Glomerular endothelial cell (primary cell): ENCODE measurements around the gene CDCA5. TPM values are rescaled to one million over a fixed set of nuclear protein-coding genes. Genes with fewer than 3 reads are reported as not detected.

Source experiments
- DNase-seq: peaks from one replicate; pipeline ENCODE4 v3.0.0-alpha.2; 2011; ENCODE audit warnings: low read depth, low spot score; ENCODE audit errors: extremely low read depth
- total RNA-seq: library from RNA; depleted of rRNA; stranded (reverse); fragments of >200 nt; gene quantifications from 2 replicates; pipeline ENCODE4 v1.2.3, GENCODE V29; 2015

CDCA5 gene
- total RNA-seq, 1 donor from 2014 or later = 5.1 TPM

- DNase-seq = no peak
Measured at GRCh38 chr11:65077451-65077850, 6.4 kb downstream of the CDCA5 start.

- DNase-seq = no peak
Measured at GRCh38 chr11:65072631-65072966, 11.2 kb downstream of the CDCA5 start.

DNA sequence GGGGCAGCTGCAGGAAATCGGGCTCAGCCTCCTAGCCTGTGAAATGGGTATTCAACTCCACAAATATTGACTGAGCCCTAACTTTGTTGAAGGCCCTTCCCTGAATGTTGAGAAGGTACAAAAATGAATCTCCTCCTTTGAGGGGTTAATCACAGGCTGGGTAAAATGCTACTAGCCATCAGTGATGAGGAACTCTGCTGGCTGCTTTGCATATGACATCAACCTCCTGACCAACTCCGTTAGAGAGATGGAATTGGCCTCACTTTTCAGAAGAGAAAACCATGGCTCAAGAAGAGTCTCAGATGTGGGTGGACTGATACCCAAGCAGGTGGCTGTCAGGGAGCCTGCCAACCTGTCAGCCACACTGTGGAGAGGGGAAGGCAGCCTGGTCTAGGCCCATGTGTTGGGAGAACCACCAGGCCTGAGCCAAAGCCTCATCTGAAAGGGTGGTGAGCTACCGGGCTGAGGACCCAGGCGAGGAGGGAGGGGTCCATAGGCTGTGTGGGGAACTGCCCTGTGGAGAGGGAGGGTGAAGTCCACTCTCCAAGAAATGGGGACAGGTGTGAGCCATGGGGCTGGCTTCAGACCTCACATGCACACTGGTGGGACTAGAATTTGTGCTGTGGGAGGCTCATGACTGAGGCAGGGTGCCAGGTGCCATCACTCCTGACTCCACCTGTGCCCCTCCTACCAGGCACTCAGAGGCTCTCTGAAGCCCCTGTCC is 11.8 kb downstream of the CDCA5 start:
- DNase-seq = no peak

GRCh38 chr11:65069217-65069616 is 14.6 kb downstream of the CDCA5 start:
- no peak for DNase-seq

DNA sequence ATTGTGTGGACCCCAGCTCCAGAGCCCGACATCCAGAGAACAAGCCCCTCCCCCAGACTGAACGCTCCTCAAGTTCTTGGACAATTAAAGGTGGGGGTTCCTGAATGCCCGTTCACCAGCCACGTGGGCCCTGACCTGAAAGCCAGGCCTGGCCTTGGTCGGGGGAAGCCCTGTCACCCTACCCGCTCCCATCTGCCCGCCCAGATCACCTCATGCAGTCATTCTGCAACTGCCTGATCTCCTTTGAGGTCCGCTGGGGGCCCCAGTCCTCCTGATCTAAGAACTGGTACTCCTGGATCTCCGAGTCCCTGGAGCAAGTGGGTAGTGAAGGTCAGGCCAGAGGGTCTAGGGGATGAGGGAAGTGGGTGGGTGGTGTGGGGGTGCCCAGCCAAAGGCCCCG is 16.4 kb downstream of the CDCA5 start:
- DNase-seq = no peak

GRCh38 chr11:65066805-65067291 is 17.0 kb downstream of the CDCA5 start:
- no peak for DNase-seq

- no peak for DNase-seq
Measured at GRCh38 chr11:65066315-65066714, 17.5 kb downstream of the CDCA5 start.

- DNase-seq = no peak
Measured at GRCh38 chr11:65065851-65066250, 18.0 kb downstream of the CDCA5 start.

GRCh38 chr11:65064847-65065240 is 19.0 kb downstream of the CDCA5 start:
- DNase-seq = no peak

- DNase-seq = no peak
Measured at GRCh38 chr11:65063532-65063931, 20.3 kb downstream of the CDCA5 start.

GRCh38 chr11:65060913-65061408 is 22.9 kb downstream of the CDCA5 start:
- no peak for DNase-seq

DNA sequence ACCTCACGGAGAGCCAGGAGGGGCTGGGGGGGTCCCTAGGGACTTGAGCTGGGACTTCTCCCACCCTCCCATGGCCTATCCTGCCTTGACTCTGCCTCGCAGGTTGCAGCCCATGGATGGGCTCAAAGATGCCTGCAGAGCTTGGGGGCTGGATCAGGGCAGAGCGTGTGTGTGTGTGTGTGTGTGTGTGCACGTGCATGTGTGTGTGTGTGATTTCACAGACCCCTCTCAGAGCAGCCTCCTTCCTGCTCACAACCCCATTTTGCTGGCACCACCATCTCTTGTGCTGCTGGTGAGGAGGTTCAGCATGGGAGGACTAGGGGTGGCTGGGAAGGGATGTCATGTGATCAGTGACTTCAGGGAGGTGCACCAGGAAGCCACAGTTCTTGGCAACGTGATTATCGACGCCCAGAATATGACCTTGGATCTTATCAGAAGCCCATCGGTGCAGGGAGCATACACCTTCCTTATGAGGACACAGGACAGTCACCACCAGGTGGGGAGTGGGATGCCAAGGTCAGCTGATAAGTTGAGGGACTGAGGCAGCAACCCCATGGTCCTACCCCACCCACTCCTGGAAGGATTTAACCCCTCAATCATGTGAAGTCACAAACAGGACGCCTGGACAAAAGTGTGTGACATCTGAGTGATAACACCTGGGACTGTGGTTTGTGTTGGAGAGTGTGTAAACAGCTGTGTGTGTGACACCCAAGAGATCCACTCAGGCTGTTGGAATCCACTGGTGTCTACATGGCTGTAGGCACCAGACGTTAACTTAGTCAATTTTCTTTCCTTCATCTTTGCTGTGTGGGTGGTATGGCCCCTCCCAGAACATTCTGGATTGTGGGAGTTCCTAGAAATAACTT is 23.6 kb downstream of the CDCA5 start:
- no peak for DNase-seq

DNA sequence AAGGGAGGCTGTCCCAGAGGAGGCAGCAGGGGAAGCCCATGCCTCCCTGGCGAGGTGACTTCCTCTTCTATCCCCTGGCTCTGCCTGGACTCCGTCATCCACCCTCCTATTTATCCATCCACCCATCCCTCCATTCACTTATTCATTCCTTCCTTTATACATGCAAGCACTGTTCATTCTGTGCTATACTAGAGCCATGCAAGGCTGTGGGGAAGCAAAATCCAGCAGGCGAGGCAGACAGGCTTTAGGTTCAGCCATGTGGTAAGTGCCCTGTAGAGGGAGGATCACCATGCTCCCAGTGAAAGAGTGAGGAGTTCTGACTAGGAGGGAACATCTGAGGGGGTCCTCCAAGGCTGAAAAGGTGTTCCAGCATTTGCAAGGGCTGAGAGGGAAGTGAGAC is 24.3 kb downstream of the CDCA5 start:
- no peak for DNase-seq

DNA sequence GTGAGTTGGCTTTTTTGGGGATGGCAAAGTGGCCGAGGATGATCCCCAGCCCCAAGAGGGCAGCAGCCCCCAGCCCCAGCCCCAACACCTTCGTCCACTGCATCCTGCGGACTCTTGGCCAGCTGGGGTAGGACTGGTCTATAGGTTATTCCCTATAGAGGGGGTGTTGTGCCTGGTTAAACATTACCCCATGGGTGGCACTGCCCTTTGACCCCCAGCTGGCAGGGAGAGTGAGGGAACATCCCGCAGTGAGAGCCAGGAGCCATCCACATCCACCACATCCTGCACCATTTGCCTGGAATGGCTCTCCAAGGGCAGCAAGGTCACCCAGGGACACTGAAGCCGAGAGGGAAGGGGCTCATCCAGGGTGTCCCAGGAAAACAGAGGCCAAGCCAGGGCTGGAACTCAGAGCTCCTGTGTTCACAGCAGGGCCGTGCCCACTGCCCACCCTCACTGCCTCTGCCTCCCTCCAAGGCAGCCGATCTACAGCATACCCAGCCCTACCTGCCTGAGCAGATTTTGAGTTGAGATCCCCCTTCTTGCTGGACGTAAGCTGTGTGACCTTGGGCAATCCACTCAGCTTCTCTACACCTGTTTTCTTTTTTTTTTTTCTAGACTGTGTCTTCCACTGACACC is 25.3 kb downstream of the CDCA5 start, which contains the start of gene NAALADL1:
Gene NAALADL1 (minus strand): TSS at position 135 of the 636 bp plus-strand sequence. CDS start 32 bp downstream, at position 103.
- DNase-seq = no peak

GRCh38 chr11:65058012-65058411 is 25.8 kb downstream of the CDCA5 start:
- DNase-seq = no peak

- DNase-seq = no peak
Measured at GRCh38 chr11:65057526-65057925, 26.3 kb downstream of the CDCA5 start.

DNA sequence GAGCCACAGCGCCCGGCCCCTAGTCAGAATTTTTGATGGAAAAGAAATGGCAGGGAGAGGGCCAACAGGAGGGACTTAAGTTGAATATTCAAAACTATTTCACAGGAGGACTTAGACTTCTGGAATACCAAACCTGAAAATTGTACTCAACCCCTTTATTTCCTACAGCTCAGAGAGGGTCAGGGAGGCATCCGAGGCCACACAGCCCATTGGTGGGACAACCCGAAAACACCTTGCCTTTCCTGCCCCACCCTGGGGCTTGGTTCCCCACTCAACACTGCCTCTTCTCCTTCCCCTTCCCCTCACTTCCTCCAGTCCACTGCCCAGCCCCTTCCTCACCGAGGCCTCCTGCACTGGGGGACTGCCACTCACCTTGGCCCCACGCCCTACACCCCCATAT is 26.8 kb downstream of the CDCA5 start:
- DNase-seq = no peak

- no peak for DNase-seq
Measured at GRCh38 chr11:65055538-65055937, 28.3 kb downstream of the CDCA5 start.

DNA sequence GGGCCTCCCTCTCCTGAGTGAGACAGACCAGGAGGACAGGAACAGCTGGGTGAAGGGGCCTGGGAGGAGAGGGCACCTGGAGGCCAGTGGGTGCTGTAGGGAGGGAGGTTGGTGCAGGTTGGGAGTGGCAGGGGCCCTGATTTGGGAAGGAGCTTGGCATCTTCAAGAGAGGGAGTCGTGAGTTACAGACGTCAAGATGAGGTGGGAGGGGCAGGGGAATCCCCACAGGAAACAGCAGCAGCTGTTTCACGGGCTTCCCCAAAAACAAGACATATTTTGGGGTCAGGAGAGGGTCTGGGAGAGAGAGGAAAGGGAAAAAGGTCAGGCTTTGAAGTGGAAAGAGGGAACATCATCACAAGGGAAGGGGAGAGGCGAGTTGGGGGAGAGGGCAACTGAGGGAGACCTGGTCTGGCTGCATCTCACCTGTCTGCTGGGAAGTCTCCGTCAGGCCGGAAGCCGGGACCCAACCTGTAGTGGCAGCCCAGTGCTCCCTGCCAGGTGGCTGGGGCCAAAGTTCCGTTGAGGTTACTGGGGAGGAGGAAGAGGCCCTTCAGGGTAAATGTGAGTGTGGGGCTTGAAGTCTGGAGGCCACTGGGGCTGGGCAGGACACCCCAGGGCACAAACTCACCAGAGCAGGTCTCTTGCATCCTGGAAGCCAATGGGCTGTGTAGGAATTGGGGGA is 29.9 kb downstream of the CDCA5 start:
- DNase-seq = no peak

GRCh38 chr11:65051398-65051858 is 32.4 kb downstream of the CDCA5 start:
- no peak for DNase-seq
